Fibroblast of skin of left biceps (primary cell): Measurements from ENCODE around the gene KRT82.
"Not testable (repeated sequence)": the region's sequence is repeated elsewhere in the genome, so short reads cannot be mapped to it uniquely, and the experiment has no call there.

Experiments
- DNase-seq, 2 experiments: peaks; one replicate each; pipeline ENCODE4 v3.0.0-alpha.2; 2013; ENCODE audit warnings: low read depth in 2 of 2

The KRT82 gene

GRCh38 chr12:52405922-52406385 lies at the start of gene KRT82:
KRT82 (minus strand) TSS chr12:52406335; CDS start chr12:52406277, 58 bp downstream.
- no peak for DNase-seq

GRCh38 chr12:52455821-52456220 lies 49.7 kb upstream of the KRT82 start:
- DNase-seq: no peak

- DNase-seq: no peak
Measured at GRCh38 chr12:52454411-52455201, 48.5 kb upstream of the KRT82 start.

- no peak for DNase-seq
Measured at GRCh38 chr12:52452101-52452500, 46.0 kb upstream of the KRT82 start, which contains the start of gene KRT6B. KRT6B (minus strand) TSS chr12:52452146; CDS start chr12:52452078, 68 bp downstream.

GRCh38 chr12:52448228-52448627 lies 42.1 kb upstream of the KRT82 start:
- DNase-seq: no peak

GRCh38 chr12:52447196-52447595 lies 41.1 kb upstream of the KRT82 start:
- not testable (repeated sequence) for DNase-seq

- no peak for DNase-seq
Measured at GRCh38 chr12:52446367-52447045, 40.4 kb upstream of the KRT82 start.

GRCh38 chr12:52445876-52446275 lies 39.7 kb upstream of the KRT82 start:
- DNase-seq: no peak

GRCh38 chr12:52444647-52445595 lies 38.8 kb upstream of the KRT82 start:
- DNase-seq: no peak

- no peak for DNase-seq
Measured at GRCh38 chr12:52443966-52444365, 37.8 kb upstream of the KRT82 start.

- DNase-seq: peak; percentile 56 to 58
Measured at GRCh38 chr12:52442600-52443061, 36.5 kb upstream of the KRT82 start.

- DNase-seq: no peak
Measured at GRCh38 chr12:52441320-52441911, 35.3 kb upstream of the KRT82 start.

GRCh38 chr12:52440821-52441319 lies 34.7 kb upstream of the KRT82 start:
- peak in 1 of 2 experiments; percentile 17 for DNase-seq

- DNase-seq: no peak
Measured at GRCh38 chr12:52439845-52440244, 33.7 kb upstream of the KRT82 start.

- DNase-seq: no peak
Measured at GRCh38 chr12:52439420-52439819, 33.3 kb upstream of the KRT82 start.

- no peak for DNase-seq
Measured at GRCh38 chr12:52438305-52439301, 32.5 kb upstream of the KRT82 start.

- DNase-seq: no peak
Measured at GRCh38 chr12:52437508-52437907, 31.4 kb upstream of the KRT82 start.

- no peak for DNase-seq
Measured at GRCh38 chr12:52436828-52437474, 30.8 kb upstream of the KRT82 start.
